Measurements from ENCODE around the gene RAD51B.

DNA sequence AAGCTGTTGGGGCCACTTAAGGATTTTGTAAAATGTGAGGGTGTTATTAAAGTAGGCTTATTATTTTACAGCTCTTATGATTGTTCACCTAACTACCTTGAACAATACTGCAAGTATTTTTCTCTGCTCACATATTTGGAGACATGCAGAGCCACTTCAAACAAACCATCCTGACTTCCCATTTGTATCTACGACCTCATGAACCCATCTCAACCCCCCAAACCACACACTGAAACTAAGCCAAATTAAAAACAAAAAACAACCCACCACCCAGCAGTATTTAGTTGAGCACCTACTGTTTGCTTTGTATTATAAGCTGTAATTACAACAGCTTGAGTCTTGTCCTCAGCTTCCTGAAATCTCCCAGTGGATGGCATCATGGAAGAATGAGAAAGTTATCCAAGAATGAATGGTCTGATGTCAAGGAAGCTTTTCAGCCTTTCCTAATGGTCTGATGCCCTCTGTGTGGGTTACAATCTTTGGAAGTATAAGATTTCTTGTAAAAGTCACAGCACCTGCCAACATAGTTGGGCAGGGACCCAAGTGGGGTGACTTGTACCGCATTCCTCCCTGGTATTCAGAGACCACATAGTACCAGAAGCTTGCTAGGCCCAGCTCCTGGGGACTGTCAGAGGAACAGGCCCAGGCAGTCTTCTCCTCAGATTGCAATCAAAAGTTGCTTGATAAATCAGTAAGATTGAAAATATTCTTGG, 556.6 kb downstream of the RAD51B start:
- TF ChIP-seq EZH2 (IDR thresholded peaks at IDR 0.05) (no peak), POLR2AphosphoS5 (IDR thresholded peaks at IDR 0.05; ENCODE audit: borderline replicate concordance, low read depth, low read length) (no peak)
